GM23338 (cell line): ENCODE data around the gene CACNA1H. TPM values are rescaled to one million over a fixed set of nuclear protein-coding genes. Genes with fewer than 3 reads are reported as not detected.

Experiments
- ATAC-seq: fragments of 200-7000 bp; cut with Tn5 transposase; 3 replicates; pipeline ENCODE4 v1.9.1; 2020
- DNase-seq: peaks from one replicate; pipeline ENCODE4 v3.0.0-alpha.2; 2015; ENCODE audit warnings: low spot score
- H2AFZ ChIP-seq: fragments of 200-600 bp; sonication (generic); 2 replicates; pipeline ENCODE4 v1.8.0; 2016; ENCODE audit warnings: antibody characterized with exemption, mild to moderate bottlenecking, moderate library complexity
- H3F3A ChIP-seq: fragments of 200-600 bp; sonication (generic); replicated peaks from 2 replicates; pipeline ENCODE4 v1.8.0; 2017; ENCODE audit warnings: antibody characterized with exemption, mixed run types, low read depth
- H3K27ac ChIP-seq: fragments of 200-600 bp; sonication (generic); 2 replicates; pipeline ENCODE4 v1.6.1; 2016; ENCODE audit warnings: low read depth
- H3K27me3 ChIP-seq: fragments of 200-600 bp; sonication (generic); 2 replicates; pipeline ENCODE4 v1.8.0; 2016; ENCODE audit warnings: mild to moderate bottlenecking, mixed run types, moderate library complexity; ENCODE audit not compliant: insufficient read depth
- H3K36me3 ChIP-seq: fragments of 200-600 bp; sonication (generic); 2 replicates; pipeline ENCODE4 v1.8.0; 2016; ENCODE audit warnings: mild to moderate bottlenecking; ENCODE audit not compliant: insufficient read depth
- H3K4me1 ChIP-seq: fragments of 200-600 bp; sonication (generic); 2 replicates; pipeline ENCODE4 v1.8.0; 2016; ENCODE audit warnings: mild to moderate bottlenecking, moderate library complexity; ENCODE audit not compliant: insufficient read depth
- H3K4me2 ChIP-seq: fragments of 200-600 bp; sonication (generic); 2 replicates; pipeline ENCODE4 v1.7.1; 2017; ENCODE audit warnings: mixed run types
- H3K4me3 ChIP-seq: fragments of 200-600 bp; sonication (generic); 2 replicates; pipeline ENCODE4 v1.6.1; 2016; ENCODE audit warnings: mixed run types
- H3K79me2 ChIP-seq: fragments of 200-600 bp; sonication (generic); replicated peaks from 2 replicates; pipeline ENCODE4 v1.8.0; 2017; ENCODE audit warnings: mild to moderate bottlenecking; ENCODE audit not compliant: insufficient read depth
- H3K9me2 ChIP-seq: fragments of 200-600 bp; sonication (generic); 2 replicates; pipeline ENCODE4 v1.8.0; 2017; ENCODE audit not compliant: insufficient read depth
- H4K20me1 ChIP-seq: fragments of 200-600 bp; sonication (generic); replicated peaks from 2 replicates; pipeline ENCODE4 v1.8.0; 2017; ENCODE audit warnings: mild to moderate bottlenecking; ENCODE audit not compliant: insufficient read depth
- H3K27ac Mint-ChIP-seq: 2 replicates; pipeline ENCODE4 v1.8.0; 2020; ENCODE audit warnings: inconsistent platforms, mild to moderate bottlenecking, moderate library complexity, mixed read lengths
- H3K27me3 Mint-ChIP-seq: 3 replicates; pipeline ENCODE4 v1.8.0; 2022; ENCODE audit warnings: low read depth, mild to moderate bottlenecking, moderate library complexity, mixed read lengths, inconsistent platforms; ENCODE audit not compliant: insufficient read depth, poor library complexity
- H3K36me3 Mint-ChIP-seq: 3 replicates; pipeline ENCODE4 v1.8.0; 2021; ENCODE audit warnings: low read depth, mild to moderate bottlenecking, inconsistent platforms, moderate library complexity, mixed read lengths
- H3K4me1 Mint-ChIP-seq: 3 replicates; pipeline ENCODE4 v1.8.0; 2020; ENCODE audit warnings: mild to moderate bottlenecking, inconsistent platforms, mixed read lengths
- H3K4me3 Mint-ChIP-seq: 3 replicates; pipeline ENCODE4 v1.8.0; 2021; ENCODE audit warnings: moderate library complexity, mild to moderate bottlenecking, inconsistent platforms, mixed read lengths
- H3K9me3 Mint-ChIP-seq: 3 replicates; pipeline ENCODE4 v1.8.0; 2020; ENCODE audit warnings: moderate library complexity, mild to moderate bottlenecking, inconsistent platforms, mixed read lengths
- CREB1 ChIP-seq: fragments of 250-450 bp; sonication (Bioruptor Pico); IDR thresholded peaks from 2 replicates; pipeline ENCODE4 v1.5.0; 2020; ENCODE audit warnings: low read depth, mild to moderate bottlenecking, moderate library complexity
- EZH2 ChIP-seq: fragments of 200-600 bp; sonication (generic); IDR thresholded peaks from one replicate; pipeline ENCODE4 v1.8.0; 2017; ENCODE audit warnings: antibody characterized with exemption, mild to moderate bottlenecking, low read depth; ENCODE audit not compliant: unreplicated experiment
- EZH2phosphoT487 ChIP-seq: fragments of 200-600 bp; sonication (generic); IDR thresholded peaks from one replicate; pipeline ENCODE4 v1.8.1; 2018; ENCODE audit warnings: antibody characterized with exemption; ENCODE audit not compliant: unreplicated experiment
- JUNB ChIP-seq: IDR thresholded peaks from one replicate; pipeline ENCODE4 v1.6.1; 2016; ENCODE audit warnings: antibody characterized with exemption; ENCODE audit not compliant: unreplicated experiment
- NANOG ChIP-seq: IDR thresholded peaks from 2 replicates; pipeline ENCODE4 v1.6.1; 2016; ENCODE audit warnings: antibody characterized with exemption, borderline replicate concordance
- POLR2AphosphoS5 ChIP-seq: IDR thresholded peaks from 2 replicates; pipeline ENCODE4 v1.6.1; 2016; ENCODE audit warnings: antibody characterized with exemption, low read depth
- STAT1 ChIP-seq: IDR thresholded peaks from one replicate; pipeline ENCODE4 v1.6.1; 2016; ENCODE audit warnings: antibody characterized with exemption; ENCODE audit not compliant: unreplicated experiment
- ZNF114 ChIP-seq: fragments of 250-450 bp; sonication (Bioruptor Pico); IDR thresholded peaks from 2 replicates; pipeline ENCODE4 v1.5.0; 2020; ENCODE audit warnings: mild to moderate bottlenecking, moderate library complexity
- ZNF331 ChIP-seq: fragments of 250-450 bp; sonication (Bioruptor Pico); IDR thresholded peaks from 2 replicates; pipeline ENCODE4 v1.5.0; 2020; ENCODE audit warnings: low read depth, mild to moderate bottlenecking, moderate library complexity
- polyA plus RNA-seq: library from polyadenylated mRNA; unstranded; fragments of >200 nt; fragmentation: Nextera tagmentation; extraction: Ambion mirVana; gene quantifications from 2 replicates; pipeline ENCODE4 v1.2.1, GENCODE V29; 2016
- total RNA-seq: library from RNA; depleted of rRNA; stranded (reverse); fragments of >200 nt; shearing (Covaris generic); gene quantifications from 2 replicates; pipeline ENCODE4 v1.2.3, GENCODE V29; 2014
- TF ChIP-seq, protein P1 (sequence below): fragments of 250-450 bp; sonication (Bioruptor Pico); IDR thresholded peaks from 2 replicates; pipeline ENCODE4 v1.5.0; 2020; ENCODE audit warnings: mild to moderate bottlenecking, moderate library complexity
- TF ChIP-seq, protein P2 (sequence below): IDR thresholded peaks from one replicate; pipeline ENCODE4 v1.6.1; 2018; ENCODE audit warnings: antibody characterized with exemption; ENCODE audit not compliant: unreplicated experiment
- TF ChIP-seq, protein P3 (sequence below): IDR thresholded peaks from 2 replicates; pipeline ENCODE4 v1.6.1; 2016; ENCODE audit warnings: antibody characterized with exemption
- TF ChIP-seq, protein P4 (sequence below), 2 experiments: fragments of 200-600 bp in 1 of 2; sonication (generic) in 1 of 2; conservative IDR thresholded peaks; 2 replicates each; pipeline versions ENCODE4 v1.5.1 to v1.6.1; 2016 to 2017; ENCODE audit warnings: antibody characterized with exemption in 2 of 2, low read depth in 2 of 2, mild to moderate bottlenecking in 2 of 2, moderate library complexity in 1 of 2

The CACNA1H gene
- total and polyA plus RNA-seq, 2 experiments from 2014 or later = 3.5 to 43.3 TPM

DNA sequence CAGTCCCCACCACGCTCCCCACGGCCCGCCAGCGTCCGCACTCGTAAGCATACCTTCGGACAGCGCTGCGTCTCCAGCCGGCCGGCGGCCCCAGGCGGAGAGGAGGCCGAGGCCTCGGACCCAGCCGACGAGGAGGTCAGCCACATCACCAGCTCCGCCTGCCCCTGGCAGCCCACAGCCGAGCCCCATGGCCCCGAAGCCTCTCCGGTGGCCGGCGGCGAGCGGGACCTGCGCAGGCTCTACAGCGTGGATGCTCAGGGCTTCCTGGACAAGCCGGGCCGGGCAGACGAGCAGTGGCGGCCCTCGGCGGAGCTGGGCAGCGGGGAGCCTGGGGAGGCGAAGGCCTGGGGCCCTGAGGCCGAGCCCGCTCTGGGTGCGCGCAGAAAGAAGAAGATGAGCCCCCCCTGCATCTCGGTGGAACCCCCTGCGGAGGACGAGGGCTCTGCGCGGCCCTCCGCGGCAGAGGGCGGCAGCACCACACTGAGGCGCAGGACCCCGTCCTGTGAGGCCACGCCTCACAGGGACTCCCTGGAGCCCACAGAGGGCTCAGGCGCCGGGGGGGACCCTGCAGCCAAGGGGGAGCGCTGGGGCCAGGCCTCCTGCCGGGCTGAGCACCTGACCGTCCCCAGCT is 67.3 kb downstream of the CACNA1H start:
- H4K20me1 ChIP-seq = no peaks in the 10 kb centered on the region; the same call in none of the 2 replicates
- no peaks in the 10 kb centered on the region for H3K36me3 ChIP-seq
- no peaks in the 10 kb centered on the region for H3K79me2 ChIP-seq
- H3K4me3 Mint-ChIP-seq = no peak overlapping the region
- no peak overlapping the region for H3K27ac ChIP-seq
- ATAC-seq (no peak), DNase-seq (no peak)
- H3K27me3 Mint-ChIP-seq = peaks cover 20% of the 10 kb centered on the region
- H3K27me3 ChIP-seq = no peaks in the 10 kb centered on the region
- H3K36me3 Mint-ChIP-seq = no peaks in the 10 kb centered on the region; the same call in 2 of the 3 replicates
- H3K4me1 ChIP-seq = no peaks in the 10 kb centered on the region
- no peaks in the 10 kb centered on the region for H3K9me2 ChIP-seq
- no peak for TF ChIP-seq EZH2
- no peak for TF ChIP-seq POLR2AphosphoS5
- TF ChIP-seq STAT1 = no peak
- TF ChIP-seq, protein P1, sequence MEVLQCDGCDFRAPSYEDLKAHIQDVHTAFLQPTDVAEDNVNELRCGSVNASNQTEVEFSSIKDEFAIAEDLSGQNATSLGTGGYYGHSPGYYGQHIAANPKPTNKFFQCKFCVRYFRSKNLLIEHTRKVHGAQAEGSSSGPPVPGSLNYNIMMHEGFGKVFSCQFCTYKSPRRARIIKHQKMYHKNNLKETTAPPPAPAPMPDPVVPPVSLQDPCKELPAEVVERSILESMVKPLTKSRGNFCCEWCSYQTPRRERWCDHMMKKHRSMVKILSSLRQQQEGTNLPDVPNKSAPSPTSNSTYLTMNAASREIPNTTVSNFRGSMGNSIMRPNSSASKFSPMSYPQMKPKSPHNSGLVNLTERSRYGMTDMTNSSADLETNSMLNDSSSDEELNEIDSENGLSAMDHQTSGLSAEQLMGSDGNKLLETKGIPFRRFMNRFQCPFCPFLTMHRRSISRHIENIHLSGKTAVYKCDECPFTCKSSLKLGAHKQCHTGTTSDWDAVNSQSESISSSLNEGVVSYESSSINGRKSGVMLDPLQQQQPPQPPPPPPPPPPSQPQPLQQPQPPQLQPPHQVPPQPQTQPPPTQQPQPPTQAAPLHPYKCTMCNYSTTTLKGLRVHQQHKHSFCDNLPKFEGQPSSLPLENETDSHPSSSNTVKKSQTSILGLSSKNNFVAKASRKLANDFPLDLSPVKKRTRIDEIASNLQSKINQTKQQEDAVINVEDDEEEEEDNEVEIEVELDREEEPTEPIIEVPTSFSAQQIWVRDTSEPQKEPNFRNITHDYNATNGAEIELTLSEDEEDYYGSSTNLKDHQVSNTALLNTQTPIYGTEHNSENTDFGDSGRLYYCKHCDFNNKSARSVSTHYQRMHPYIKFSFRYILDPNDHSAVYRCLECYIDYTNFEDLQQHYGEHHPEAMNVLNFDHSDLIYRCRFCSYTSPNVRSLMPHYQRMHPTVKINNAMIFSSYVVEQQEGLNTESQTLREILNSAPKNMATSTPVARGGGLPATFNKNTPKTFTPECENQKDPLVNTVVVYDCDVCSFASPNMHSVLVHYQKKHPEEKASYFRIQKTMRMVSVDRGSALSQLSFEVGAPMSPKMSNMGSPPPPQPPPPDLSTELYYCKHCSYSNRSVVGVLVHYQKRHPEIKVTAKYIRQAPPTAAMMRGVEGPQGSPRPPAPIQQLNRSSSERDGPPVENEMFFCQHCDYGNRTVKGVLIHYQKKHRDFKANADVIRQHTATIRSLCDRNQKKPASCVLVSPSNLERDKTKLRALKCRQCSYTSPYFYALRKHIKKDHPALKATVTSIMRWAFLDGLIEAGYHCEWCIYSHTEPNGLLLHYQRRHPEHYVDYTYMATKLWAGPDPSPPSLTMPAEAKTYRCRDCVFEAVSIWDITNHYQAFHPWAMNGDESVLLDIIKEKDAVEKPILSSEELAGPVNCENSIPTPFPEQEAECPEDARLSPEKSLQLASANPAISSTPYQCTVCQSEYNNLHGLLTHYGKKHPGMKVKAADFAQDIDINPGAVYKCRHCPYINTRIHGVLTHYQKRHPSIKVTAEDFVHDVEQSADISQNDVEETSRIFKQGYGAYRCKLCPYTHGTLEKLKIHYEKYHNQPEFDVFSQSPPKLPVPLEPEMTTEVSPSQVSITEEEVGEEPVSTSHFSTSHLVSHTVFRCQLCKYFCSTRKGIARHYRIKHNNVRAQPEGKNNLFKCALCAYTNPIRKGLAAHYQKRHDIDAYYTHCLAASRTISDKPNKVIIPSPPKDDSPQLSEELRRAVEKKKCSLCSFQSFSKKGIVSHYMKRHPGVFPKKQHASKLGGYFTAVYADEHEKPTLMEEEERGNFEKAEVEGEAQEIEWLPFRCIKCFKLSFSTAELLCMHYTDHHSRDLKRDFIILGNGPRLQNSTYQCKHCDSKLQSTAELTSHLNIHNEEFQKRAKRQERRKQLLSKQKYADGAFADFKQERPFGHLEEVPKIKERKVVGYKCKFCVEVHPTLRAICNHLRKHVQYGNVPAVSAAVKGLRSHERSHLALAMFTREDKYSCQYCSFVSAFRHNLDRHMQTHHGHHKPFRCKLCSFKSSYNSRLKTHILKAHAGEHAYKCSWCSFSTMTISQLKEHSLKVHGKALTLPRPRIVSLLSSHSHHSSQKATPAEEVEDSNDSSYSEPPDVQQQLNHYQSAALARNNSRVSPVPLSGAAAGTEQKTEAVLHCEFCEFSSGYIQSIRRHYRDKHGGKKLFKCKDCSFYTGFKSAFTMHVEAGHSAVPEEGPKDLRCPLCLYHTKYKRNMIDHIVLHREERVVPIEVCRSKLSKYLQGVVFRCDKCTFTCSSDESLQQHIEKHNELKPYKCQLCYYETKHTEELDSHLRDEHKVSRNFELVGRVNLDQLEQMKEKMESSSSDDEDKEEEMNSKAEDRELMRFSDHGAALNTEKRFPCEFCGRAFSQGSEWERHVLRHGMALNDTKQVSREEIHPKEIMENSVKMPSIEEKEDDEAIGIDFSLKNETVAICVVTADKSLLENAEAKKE (CRISPR knock-in tag) = no peak
- TF ChIP-seq, protein P2, sequence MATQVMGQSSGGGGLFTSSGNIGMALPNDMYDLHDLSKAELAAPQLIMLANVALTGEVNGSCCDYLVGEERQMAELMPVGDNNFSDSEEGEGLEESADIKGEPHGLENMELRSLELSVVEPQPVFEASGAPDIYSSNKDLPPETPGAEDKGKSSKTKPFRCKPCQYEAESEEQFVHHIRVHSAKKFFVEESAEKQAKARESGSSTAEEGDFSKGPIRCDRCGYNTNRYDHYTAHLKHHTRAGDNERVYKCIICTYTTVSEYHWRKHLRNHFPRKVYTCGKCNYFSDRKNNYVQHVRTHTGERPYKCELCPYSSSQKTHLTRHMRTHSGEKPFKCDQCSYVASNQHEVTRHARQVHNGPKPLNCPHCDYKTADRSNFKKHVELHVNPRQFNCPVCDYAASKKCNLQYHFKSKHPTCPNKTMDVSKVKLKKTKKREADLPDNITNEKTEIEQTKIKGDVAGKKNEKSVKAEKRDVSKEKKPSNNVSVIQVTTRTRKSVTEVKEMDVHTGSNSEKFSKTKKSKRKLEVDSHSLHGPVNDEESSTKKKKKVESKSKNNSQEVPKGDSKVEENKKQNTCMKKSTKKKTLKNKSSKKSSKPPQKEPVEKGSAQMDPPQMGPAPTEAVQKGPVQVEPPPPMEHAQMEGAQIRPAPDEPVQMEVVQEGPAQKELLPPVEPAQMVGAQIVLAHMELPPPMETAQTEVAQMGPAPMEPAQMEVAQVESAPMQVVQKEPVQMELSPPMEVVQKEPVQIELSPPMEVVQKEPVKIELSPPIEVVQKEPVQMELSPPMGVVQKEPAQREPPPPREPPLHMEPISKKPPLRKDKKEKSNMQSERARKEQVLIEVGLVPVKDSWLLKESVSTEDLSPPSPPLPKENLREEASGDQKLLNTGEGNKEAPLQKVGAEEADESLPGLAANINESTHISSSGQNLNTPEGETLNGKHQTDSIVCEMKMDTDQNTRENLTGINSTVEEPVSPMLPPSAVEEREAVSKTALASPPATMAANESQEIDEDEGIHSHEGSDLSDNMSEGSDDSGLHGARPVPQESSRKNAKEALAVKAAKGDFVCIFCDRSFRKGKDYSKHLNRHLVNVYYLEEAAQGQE = no peak
- TF ChIP-seq CREB1 (CRISPR knock-in tag) = no peak
- TF ChIP-seq NANOG = no peak
- TF ChIP-seq ZNF331 (CRISPR knock-in tag) = no peak
- no peak for TF ChIP-seq JUNB
- TF ChIP-seq, protein P3, sequence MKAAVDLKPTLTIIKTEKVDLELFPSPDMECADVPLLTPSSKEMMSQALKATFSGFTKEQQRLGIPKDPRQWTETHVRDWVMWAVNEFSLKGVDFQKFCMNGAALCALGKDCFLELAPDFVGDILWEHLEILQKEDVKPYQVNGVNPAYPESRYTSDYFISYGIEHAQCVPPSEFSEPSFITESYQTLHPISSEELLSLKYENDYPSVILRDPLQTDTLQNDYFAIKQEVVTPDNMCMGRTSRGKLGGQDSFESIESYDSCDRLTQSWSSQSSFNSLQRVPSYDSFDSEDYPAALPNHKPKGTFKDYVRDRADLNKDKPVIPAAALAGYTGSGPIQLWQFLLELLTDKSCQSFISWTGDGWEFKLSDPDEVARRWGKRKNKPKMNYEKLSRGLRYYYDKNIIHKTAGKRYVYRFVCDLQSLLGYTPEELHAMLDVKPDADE = no peak
- no peak for TF ChIP-seq ZNF114 (CRISPR knock-in tag)
- no peak for TF ChIP-seq EZH2phosphoT487
- TF ChIP-seq, protein P4, sequence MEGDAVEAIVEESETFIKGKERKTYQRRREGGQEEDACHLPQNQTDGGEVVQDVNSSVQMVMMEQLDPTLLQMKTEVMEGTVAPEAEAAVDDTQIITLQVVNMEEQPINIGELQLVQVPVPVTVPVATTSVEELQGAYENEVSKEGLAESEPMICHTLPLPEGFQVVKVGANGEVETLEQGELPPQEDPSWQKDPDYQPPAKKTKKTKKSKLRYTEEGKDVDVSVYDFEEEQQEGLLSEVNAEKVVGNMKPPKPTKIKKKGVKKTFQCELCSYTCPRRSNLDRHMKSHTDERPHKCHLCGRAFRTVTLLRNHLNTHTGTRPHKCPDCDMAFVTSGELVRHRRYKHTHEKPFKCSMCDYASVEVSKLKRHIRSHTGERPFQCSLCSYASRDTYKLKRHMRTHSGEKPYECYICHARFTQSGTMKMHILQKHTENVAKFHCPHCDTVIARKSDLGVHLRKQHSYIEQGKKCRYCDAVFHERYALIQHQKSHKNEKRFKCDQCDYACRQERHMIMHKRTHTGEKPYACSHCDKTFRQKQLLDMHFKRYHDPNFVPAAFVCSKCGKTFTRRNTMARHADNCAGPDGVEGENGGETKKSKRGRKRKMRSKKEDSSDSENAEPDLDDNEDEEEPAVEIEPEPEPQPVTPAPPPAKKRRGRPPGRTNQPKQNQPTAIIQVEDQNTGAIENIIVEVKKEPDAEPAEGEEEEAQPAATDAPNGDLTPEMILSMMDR (conservative IDR thresholded peaks at IDR 0.05; ENCODE audit: low read depth in 2 of 2) = no peak
- H3K4me2 ChIP-seq = no peak overlapping the region
- H3K4me1 Mint-ChIP-seq = no peaks in the 10 kb centered on the region
- no peaks in the 10 kb centered on the region for H3F3A ChIP-seq
- H3K9me3 Mint-ChIP-seq = no peaks in the 10 kb centered on the region
- H2AFZ ChIP-seq = no peak overlapping the region
- H3K4me3 ChIP-seq = no peak overlapping the region
- H3K27ac Mint-ChIP-seq = no peak overlapping the region
